Measurements from ENCODE around the gene SPANXA2. TPM values are rescaled to one million over a fixed set of nuclear protein-coding genes. Genes with fewer than 3 reads are reported as not detected.

The SPANXA2 gene
- not detected in 2 replicates for total RNA-seq

DNA sequence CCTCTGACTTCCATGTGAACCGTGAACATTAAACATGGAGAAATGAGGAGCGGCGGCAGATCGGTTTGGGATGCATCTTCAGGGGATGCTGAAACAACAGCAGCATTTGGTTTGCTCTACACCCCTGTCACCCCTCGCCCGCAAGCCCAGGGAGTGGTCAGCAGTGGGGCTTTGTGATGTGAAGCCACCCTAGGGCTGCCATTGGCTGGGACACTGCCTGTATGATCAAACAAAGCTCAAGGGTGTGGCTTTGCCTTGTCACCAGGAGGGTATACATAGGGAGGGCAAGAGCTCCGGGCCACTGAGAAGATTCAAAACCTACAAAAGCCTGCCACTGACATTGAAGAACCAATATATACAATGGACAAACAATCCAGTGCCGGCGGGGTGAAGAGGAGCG lies at the start of gene SPANXA2:
Gene SPANXA2 (plus strand): TSS at position 301 of the 400 bp plus-strand sequence. CDS start 60 bp downstream, at position 361.

GRCh38 chrX:141584638-141585037 lies 4.9 kb upstream of the SPANXA2 start, which contains the start of gene SPANXA1:
TSS of gene SPANXA1 (minus strand) at chrX:141584738. CDS start at chrX:141584678, 60 bp downstream.

Other genes with a start within 250 kb of the SPANXA2 start
- gene SPANXA1, start 5.0 kb upstream of the SPANXA2 start, total RNA-seq: not detected in 2 replicates
- gene SPANXD, start 109.0 kb downstream of the SPANXA2 start, total RNA-seq: not detected in 2 replicates
- gene MAGEC3, start 248.6 kb downstream of the SPANXA2 start, total RNA-seq: not detected in 2 replicates